Upper lobe of left lung (tissue), 4 donors: Measurements from ENCODE around the gene TCP11.
A peak's percentile ranks its signal among the peaks of the same experiment; 100 is the strongest.

ENCODE experiments used
- CTCF ChIP-seq, 6 experiments: fragments of 450-650 bp in 4 of 6; fragments of 200-600 bp in 2 of 6; sonication (generic) in 2 of 6; IDR thresholded peaks; one replicate each; pipeline ENCODE4 v1.5.1; 2016 to 2019; ENCODE audit warnings: antibody characterized with exemption in 6 of 6
- EP300 ChIP-seq, 4 donors: sonication (generic); formaldehyde crosslinking; IDR thresholded peaks; one replicate each; pipeline ENCODE4 v1.5.1; 2017; ENCODE audit warnings: antibody characterized with exemption in 4 of 4, control low read depth in 2 of 4
- POLR2A ChIP-seq, 4 donors: fragments of 450-650 bp; IDR thresholded peaks; one replicate each; pipeline ENCODE4 v1.5.1; 2016 to 2017; ENCODE audit warnings: antibody characterized with exemption in 4 of 4, mild to moderate bottlenecking in 2 of 4
- POLR2AphosphoS5 ChIP-seq, 2 donors: sonication (generic); formaldehyde crosslinking; IDR thresholded peaks; one replicate each; pipeline ENCODE4 v1.5.1; 2017; ENCODE audit warnings: antibody characterized with exemption in 2 of 2

- TF ChIP-seq POLR2AphosphoS5 (IDR thresholded peaks at IDR 0.05) (no peak), EP300 (IDR thresholded peaks at IDR 0.05) (no peak), CTCF (IDR thresholded peaks at IDR 0.05) (peak; percentile 30 to 62 (median 48)), POLR2A (IDR thresholded peaks at IDR 0.05) (no peak)
Measured at GRCh38 chr6:35146453-35146852, 5.3 kb upstream of the TCP11 start.
